Stimulated activated naive CD4-positive, alpha-beta T cell (primary cell): ENCODE results near the gene ENOPH1.

ENCODE experiments used
- DNase-seq, 6 experiments: peaks; one replicate each; lab custom pipeline; 2025; lab: John Stamatoyannopoulos, UW

The ENOPH1 gene

DNA sequence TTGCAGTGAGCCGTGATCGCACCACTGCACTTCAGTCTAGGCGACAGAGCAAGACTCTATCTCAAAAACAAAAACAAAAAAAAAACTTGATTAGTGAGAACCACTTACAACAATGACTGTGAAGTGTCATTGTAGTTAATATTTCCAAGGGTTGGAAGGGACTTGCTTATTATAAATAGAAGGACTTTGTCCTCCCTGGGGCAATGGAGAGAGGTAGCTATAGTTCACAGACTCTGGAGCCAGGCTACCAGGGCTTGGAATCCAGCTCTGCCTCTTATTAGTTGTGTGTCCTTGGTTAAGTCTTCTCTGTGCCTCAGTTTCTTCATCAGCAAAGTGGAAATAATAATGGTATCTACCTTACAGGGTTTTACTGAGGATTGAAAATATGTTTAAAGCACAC is 79.8 kb downstream of the ENOPH1 start:
- no peak for DNase-seq
